ENCODE results near the gene CPNE8.

Gene CPNE8

GRCh38 chr12:38878333-38878705 lies 27.1 kb downstream of the CPNE8 start:
- Histone ChIP-seq H3K9me3 (no peaks in the 10 kb centered on the region), H3K36me3 (no peaks in the 10 kb centered on the region), H3K4me1 (ENCODE audit: control insufficient read depth in 1 of 2, insufficient read depth in 1 of 2, low read depth in 1 of 2, low read length in 1 of 2) (no peaks in the 10 kb centered on the region), H3K27ac (no peak overlapping the region), H3K27me3 (no peaks in the 10 kb centered on the region), H3K4me3 (ENCODE audit: low read depth in 1 of 2, low read length in 1 of 2) (no peak overlapping the region)
- TF ChIP-seq, protein P1, sequence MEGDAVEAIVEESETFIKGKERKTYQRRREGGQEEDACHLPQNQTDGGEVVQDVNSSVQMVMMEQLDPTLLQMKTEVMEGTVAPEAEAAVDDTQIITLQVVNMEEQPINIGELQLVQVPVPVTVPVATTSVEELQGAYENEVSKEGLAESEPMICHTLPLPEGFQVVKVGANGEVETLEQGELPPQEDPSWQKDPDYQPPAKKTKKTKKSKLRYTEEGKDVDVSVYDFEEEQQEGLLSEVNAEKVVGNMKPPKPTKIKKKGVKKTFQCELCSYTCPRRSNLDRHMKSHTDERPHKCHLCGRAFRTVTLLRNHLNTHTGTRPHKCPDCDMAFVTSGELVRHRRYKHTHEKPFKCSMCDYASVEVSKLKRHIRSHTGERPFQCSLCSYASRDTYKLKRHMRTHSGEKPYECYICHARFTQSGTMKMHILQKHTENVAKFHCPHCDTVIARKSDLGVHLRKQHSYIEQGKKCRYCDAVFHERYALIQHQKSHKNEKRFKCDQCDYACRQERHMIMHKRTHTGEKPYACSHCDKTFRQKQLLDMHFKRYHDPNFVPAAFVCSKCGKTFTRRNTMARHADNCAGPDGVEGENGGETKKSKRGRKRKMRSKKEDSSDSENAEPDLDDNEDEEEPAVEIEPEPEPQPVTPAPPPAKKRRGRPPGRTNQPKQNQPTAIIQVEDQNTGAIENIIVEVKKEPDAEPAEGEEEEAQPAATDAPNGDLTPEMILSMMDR (IDR thresholded peaks at IDR 0.05) = no peak

DNA sequence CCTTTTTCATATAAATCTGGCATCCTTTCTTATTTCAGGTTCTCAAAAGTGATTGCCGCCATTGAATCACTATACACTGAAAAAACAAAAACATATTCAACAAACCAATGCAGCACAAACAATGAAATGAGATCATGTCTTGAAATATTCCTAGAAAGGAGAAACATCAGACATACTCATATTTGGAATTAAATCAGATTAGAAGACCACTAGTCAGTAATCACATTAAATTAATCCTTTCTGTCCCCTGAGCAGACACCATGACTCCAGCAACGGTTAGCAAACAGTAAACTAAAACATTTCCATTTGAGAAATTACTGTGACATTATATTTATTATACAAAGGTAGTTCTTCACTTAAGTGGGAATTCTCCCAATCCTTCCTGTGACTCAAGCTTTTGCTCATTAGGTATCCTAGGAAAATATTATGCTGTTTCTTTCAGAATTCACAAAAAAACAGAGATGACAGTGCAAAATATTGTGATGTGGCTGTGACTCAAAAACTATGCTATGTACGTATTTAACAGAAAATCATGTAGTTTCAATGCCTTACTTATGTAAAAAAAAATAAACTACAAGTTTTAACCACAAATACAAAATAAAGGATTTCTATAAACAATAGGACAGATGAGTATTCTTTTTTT lies 29.7 kb downstream of the CPNE8 start:
- Histone ChIP-seq H3K36me3 (no peaks in the 10 kb centered on the region), H3K4me3 (ENCODE audit: low read depth in 1 of 2, low read length in 1 of 2) (no peak overlapping the region), H3K27ac (no peak overlapping the region), H3K4me1 (ENCODE audit: control insufficient read depth in 1 of 2, insufficient read depth in 1 of 2, low read depth in 1 of 2, low read length in 1 of 2) (no peaks in the 10 kb centered on the region), H3K9me3 (no peaks in the 10 kb centered on the region), H3K27me3 (no peaks in the 10 kb centered on the region)
- TF ChIP-seq, protein P1 (IDR thresholded peaks at IDR 0.05) = no peak

GRCh38 chr12:38872561-38872960 lies 32.8 kb downstream of the CPNE8 start:
- Histone ChIP-seq H3K4me3 (ENCODE audit: low read depth in 1 of 2, low read length in 1 of 2) (no peak overlapping the region), H3K36me3 (no peaks in the 10 kb centered on the region), H3K27ac (no peak overlapping the region), H3K4me1 (ENCODE audit: control insufficient read depth in 1 of 2, insufficient read depth in 1 of 2, low read depth in 1 of 2, low read length in 1 of 2) (no peaks in the 10 kb centered on the region), H3K27me3 (no peaks in the 10 kb centered on the region), H3K9me3 (no peaks in the 10 kb centered on the region)
- TF ChIP-seq, protein P1 (IDR thresholded peaks at IDR 0.05) = no peak

GRCh38 chr12:38872156-38872555 lies 33.2 kb downstream of the CPNE8 start:
- H3K36me3 ChIP-seq = no peaks in the 10 kb centered on the region
- no peak overlapping the region for H3K27ac ChIP-seq
- no peaks in the 10 kb centered on the region for H3K27me3 ChIP-seq
- no peaks in the 10 kb centered on the region for H3K4me1 ChIP-seq (ENCODE audit: control insufficient read depth in 1 of 2, insufficient read depth in 1 of 2, low read depth in 1 of 2, low read length in 1 of 2)
- no peak overlapping the region for H3K4me3 ChIP-seq (ENCODE audit: low read depth in 1 of 2, low read length in 1 of 2)
- TF ChIP-seq, protein P1 (IDR thresholded peaks at IDR 0.05) = no peak
- H3K9me3 ChIP-seq = no peaks in the 10 kb centered on the region

DNA sequence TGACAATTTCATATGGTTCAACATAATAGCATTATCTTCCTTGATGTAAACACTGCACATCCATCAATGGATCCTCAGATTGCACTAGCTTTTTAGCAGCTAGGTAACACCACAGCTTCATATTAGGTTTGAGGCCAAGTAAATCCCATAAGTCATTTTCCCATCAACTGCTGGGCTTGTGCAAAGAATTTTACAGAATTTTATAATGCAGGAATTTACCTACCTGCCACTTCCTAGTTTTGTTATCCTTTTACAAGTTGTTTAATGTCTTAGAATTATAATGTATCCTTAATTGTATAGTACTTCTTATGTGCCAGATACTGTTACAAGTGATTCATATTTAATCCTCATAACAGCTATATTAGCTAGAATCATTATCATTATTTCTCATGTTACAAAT lies 36.4 kb downstream of the CPNE8 start:
- Histone ChIP-seq H3K9me3 (no peaks in the 10 kb centered on the region), H3K4me1 (ENCODE audit: control insufficient read depth in 1 of 2, insufficient read depth in 1 of 2, low read depth in 1 of 2, low read length in 1 of 2) (no peaks in the 10 kb centered on the region), H3K4me3 (ENCODE audit: low read depth in 1 of 2, low read length in 1 of 2) (no peak overlapping the region), H3K27ac (no peak overlapping the region), H3K36me3 (no peaks in the 10 kb centered on the region), H3K27me3 (no peaks in the 10 kb centered on the region)
- TF ChIP-seq, protein P1 (IDR thresholded peaks at IDR 0.05) = no peak
